BJ (cell line): ENCODE results near the gene ALK. TPM values are rescaled to one million over a fixed set of nuclear protein-coding genes. Genes with fewer than 3 reads are reported as not detected.

Experiments used
- CTCF ChIA-PET: fragments of 350-600 bp; formaldehyde crosslinking; extraction: SDS; loops from one replicate; lab custom pipeline; 2021; ENCODE audit warnings: antibody characterized with exemption, inconsistent platforms; lab: Yijun Ruan, JAX
- POLR2A ChIA-PET: fragments of 300-600 bp; sonication (Branson Sonifier 250); formaldehyde crosslinking; extraction: SDS; loops from one replicate; lab custom pipeline; 2021; ENCODE audit warnings: antibody characterized with exemption; lab: Charles Lee
- DNase-seq: peaks from one replicate; pipeline ENCODE4 v3.0.0-alpha.2; 2011; ENCODE audit warnings: low read depth
- H3K27me3 ChIP-seq: 2 replicates; pipeline ENCODE4 v1.6.0; 2011; ENCODE audit warnings: low read length; ENCODE audit not compliant: control insufficient read depth, insufficient read depth
- H3K36me3 ChIP-seq: 2 replicates; pipeline ENCODE4 v1.5.1; 2011; ENCODE audit warnings: low read length; ENCODE audit not compliant: control insufficient read depth, insufficient read depth
- H3K4me3 ChIP-seq: 2 replicates; pipeline ENCODE4 v1.5.1; 2011; ENCODE audit warnings: low read depth, mild to moderate bottlenecking, control low read depth, low read length
- CTCF ChIP-seq: IDR thresholded peaks from 2 replicates; pipeline ENCODE4 v1.5.1; 2011; ENCODE audit warnings: low read depth, mild to moderate bottlenecking, control low read depth, inconsistent platforms, low read length, moderate library complexity; ENCODE audit not compliant: insufficient read depth
- polyA plus RNA-seq: library from polyadenylated mRNA; depleted of rRNA; stranded (reverse); fragments of >200 nt; gene quantifications from 2 replicates; pipeline ENCODE4 v1.2.3, GENCODE V29; 2011; rRNA removed
- small RNA-seq: library from RNA; depleted of rRNA; stranded (forward); fragments of <200 nt; gene quantifications from one replicate; pipeline ENCODE3, GENCODE V24; 2012; ENCODE audit warnings: low replicate concordance, low read depth; ENCODE audit not compliant: insufficient read length

The ALK gene
- polyA plus RNA-seq, 1 experiment: not detected

- TF ChIP-seq CTCF: no peak
- H3K27me3 ChIP-seq: no peaks in the 10 kb centered on the region
- POLR2A ChIA-PET: no interaction called here
- no peak overlapping the region for H3K4me3 ChIP-seq
- peaks cover 19% of the 10 kb centered on the region for H3K36me3 ChIP-seq
- CTCF ChIA-PET: interaction anchor here (1.0 kb wide), 1 partner anchor 25 kb away, joined by 4 read pairs; no protein-coding TSS in a partner anchor
- no peak for DNase-seq
Observed at GRCh38 chr2:29155578-29155977, 765.8 kb downstream of the ALK start.

GRCh38 chr2:29154610-29155009 lies 766.8 kb downstream of the ALK start:
- H3K27me3 ChIP-seq: no peaks in the 10 kb centered on the region
- no peak for TF ChIP-seq CTCF
- no peak for DNase-seq
- H3K4me3 ChIP-seq: no peak overlapping the region
- CTCF ChIA-PET: no interaction called here
- peaks cover 19% of the 10 kb centered on the region for H3K36me3 ChIP-seq
- POLR2A ChIA-PET: no interaction called here

GRCh38 chr2:29147963-29148362 lies 773.4 kb downstream of the ALK start:
- no peak for TF ChIP-seq CTCF
- POLR2A ChIA-PET: no interaction called here
- H3K36me3 ChIP-seq: peaks cover 13% of the 10 kb centered on the region
- no peaks in the 10 kb centered on the region for H3K27me3 ChIP-seq
- CTCF ChIA-PET: interaction anchor here (2.0 kb wide), 1 partner anchor 189 kb away, joined by 7 read pairs; no protein-coding TSS in a partner anchor
- no peak for DNase-seq
- H3K4me3 ChIP-seq: no peak overlapping the region

GRCh38 chr2:29146197-29146596 lies 775.2 kb downstream of the ALK start:
- no peak overlapping the region for H3K4me3 ChIP-seq
- TF ChIP-seq CTCF: no peak
- POLR2A ChIA-PET: no interaction called here
- no peaks in the 10 kb centered on the region for H3K27me3 ChIP-seq
- DNase-seq: no peak
- H3K36me3 ChIP-seq: peaks cover 14% of the 10 kb centered on the region
- CTCF ChIA-PET: no interaction called here

DNA sequence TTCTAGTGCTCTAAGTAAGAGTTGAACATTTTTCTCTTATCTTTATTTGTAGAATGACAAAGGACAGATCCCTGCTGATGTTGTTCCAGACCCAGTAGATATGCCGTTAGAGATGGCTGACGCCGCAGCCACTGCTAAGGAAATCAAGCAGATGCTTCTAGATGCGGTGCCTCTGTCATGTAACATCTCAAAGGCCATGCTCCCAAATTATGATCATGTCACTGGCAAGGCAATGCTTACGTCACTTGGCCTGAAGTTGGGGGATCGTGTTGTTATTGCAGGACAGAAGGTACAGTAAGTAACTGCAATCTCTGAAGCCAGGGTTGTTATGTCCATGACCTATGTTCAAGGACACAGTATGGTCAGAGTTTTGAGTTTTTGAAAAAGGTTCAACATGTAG lies 777.7 kb downstream of the ALK start:
- no peak for TF ChIP-seq CTCF
- ChIA-PET CTCF (no interaction called here), POLR2A (no interaction called here)
- Histone ChIP-seq H3K36me3 (peaks cover 14% of the 10 kb centered on the region), H3K4me3 (no peak overlapping the region), H3K27me3 (no peaks in the 10 kb centered on the region)
- no peak for DNase-seq

Small RNA genes lying within 50 kb of the gene (small RNA-seq; reads per million reads assigned to genes)
- not detected for gene RN7SL516P

Other genes with a start within 250 kb of the ALK start
- 141 and 190 TPM in 2 replicates for gene YPEL5, start 225.4 kb upstream of the ALK start, polyA plus RNA-seq